Fibroblast of peridontal ligament (primary cell): Measurements from ENCODE around the gene ZNF521.

Experiments used
- DNase-seq: peaks from one replicate; pipeline ENCODE4 v3.0.0-alpha.2; 2010; ENCODE audit errors: extremely low read depth

Gene ZNF521

GRCh38 chr18:25351777-25352628, at the start of gene ZNF521:
Gene ZNF521, minus strand, starts transcription at chr18:25352166. Its CDS starts 1,220 bp downstream, at chr18:25350946.
- DNase-seq = peak; percentile 92

DNA sequence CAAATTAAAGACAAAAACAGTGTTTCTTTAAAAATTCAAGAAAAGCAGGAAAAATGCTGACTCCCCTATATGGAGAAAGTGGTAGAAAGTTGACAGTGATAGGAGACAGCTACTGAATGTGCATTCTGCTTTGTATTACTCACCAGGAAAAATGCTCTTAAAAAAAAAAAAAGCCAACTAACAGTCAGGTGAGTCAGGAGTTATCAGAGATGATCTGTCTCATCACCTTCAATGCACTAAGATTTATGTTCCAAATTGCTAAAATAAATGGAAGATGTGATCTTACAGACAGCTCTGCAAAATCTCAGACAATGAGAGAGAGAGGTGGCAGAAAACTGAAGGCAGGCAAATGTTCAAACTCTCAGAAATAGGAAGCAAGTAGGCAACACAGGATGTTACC, 47.6 kb upstream of the ZNF521 start:
- no peak for DNase-seq

- no peak for DNase-seq
Measured at GRCh38 chr18:25392192-25392591, 40.2 kb upstream of the ZNF521 start.

GRCh38 chr18:25373432-25374179, 21.6 kb upstream of the ZNF521 start:
- DNase-seq = no peak

DNA sequence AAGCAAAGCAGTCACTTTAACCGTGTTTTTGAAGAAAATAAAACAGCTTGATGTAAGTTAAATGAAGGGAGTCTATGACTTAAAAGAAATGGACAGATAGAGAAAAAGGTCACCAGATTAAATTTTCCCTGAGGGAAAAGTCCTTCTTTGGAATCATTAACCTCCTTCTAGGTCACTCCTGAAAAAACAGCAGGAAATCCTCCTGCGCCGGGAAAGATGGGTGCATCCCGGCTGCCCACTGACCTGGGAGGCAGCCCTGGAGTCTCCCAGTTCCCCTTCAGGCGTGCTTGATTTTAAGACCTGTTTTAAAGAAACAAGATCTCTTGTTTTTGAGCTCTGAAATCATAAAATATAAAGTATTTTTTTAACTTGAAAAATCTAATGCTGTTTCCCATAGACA, 18.4 kb upstream of the ZNF521 start:
- no peak for DNase-seq

- peak; percentile 14 for DNase-seq
Measured at GRCh38 chr18:25365242-25365641, 13.3 kb upstream of the ZNF521 start.

GRCh38 chr18:25364732-25365131, 12.8 kb upstream of the ZNF521 start:
- no peak for DNase-seq

DNA sequence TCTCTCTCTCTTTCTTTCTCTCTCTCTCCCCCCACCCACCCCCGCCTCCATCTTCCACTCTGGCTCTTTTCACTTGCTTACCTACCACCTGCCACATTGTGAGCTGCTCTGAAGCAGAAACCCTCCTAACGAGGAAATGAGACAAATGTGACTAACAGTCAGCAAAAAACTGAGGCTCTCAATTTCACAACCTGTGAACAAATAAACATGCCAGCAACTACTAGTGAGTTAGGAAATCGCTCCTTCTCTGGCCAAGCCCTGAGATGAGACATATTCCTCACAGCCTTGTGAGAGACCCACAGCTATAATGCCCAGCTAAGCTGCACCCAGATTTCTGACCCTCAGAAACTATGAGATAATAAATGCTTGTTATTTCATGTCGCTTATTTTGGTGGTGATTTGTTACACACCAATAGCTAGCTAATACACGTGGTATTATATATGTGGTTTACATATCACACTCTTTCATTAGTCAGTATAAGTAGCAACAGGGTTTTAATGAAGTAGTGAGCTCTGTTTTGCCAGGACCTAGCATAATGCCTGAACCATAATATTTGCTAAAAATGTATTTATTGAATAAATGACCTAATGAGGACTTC, 8.4 kb upstream of the ZNF521 start:
- peak; percentile 15 for DNase-seq

GRCh38 chr18:25353080-25353479, 1.1 kb upstream of the ZNF521 start:
- DNase-seq = no peak

DNA sequence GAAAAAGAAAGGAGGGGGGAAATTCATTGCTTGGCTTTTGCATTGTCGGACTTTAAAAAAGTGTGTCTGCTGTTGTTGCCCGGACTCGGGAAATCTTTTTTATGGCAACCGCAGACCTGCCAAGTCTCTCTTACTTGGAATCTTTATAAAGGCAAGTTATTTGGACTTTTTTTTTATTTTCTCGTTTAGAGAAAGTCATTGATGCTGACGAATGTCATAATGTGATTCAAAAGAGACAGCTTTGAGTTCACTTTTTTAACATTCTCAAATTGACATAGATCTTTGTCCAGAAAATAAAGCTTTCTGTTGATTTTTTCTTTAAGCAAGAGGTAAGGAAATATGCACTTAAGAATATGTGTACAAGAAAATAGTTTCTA, 651 bp upstream of the ZNF521 start:
- DNase-seq = no peak

- DNase-seq = no peak
Measured at GRCh38 chr18:25351280-25351775, 638 bp downstream of the ZNF521 start.

GRCh38 chr18:25350489-25351251, 1.3 kb downstream of the ZNF521 start:
- peak; percentile 57 for DNase-seq

DNA sequence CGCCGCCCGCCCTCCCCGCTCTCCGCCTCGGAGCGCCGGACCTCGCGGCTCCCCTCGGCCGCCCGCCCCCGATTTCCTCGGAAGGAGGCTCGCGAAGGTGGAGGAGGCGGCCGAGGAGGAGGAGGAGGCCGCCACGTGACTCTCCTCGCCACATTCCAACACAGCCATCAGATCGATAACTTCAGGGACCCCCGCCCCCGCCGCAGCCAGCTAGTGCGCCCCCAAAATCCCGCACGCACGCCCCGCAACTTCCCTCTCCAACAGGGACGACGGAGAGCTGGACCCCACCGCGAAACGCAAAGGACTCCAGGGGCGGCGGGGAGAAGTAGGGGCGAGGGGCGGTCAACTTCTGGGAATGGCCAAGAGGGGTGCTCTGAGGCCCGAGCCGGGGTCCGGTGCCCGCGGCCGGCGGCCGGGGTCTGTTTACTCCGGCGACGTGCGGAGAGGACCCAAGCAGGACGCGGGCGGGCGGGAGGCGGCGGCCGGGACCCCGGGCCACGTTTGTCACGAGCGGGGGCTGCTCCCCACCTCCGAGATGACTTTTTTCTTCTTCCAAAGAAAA, 2.0 kb downstream of the ZNF521 start:
- peak; percentile 20 for DNase-seq

GRCh38 chr18:25349131-25349925, 2.6 kb downstream of the ZNF521 start:
- DNase-seq = peak; percentile 65

DNA sequence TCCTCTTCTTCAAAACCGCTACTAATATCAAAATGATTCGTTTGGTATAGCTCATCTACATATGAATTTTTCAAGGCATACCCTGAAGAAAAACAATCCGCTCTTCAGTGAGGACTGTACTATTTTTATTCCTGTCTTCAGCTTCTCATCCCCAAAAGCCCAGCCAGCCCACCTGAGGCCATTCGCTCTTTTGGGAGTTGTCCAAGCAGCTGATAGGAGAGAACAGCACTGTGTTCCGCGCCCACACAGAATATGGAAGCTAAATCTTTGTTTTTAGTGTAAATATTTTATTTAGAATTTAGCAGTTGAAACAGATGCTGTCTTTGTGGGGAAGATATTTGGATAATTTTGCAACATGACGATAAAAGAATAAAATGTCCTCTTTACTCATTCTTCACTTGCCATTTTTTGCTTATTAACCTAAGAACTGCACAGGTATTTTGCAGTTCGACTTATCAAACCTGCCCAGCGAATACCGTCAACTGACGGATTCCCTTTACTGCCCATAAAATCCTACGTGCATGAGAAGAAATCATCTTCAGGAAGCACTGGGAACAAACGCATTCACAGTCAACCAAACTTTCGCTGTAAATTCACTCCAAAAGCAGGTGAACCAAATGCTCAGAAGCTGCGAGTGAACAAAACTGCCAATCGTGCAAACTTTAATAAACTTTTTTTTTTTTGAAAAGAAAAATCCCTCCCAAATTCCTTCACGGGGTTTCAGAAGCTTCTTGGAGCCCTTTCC, 3.4 kb downstream of the ZNF521 start:
- no peak for DNase-seq

DNA sequence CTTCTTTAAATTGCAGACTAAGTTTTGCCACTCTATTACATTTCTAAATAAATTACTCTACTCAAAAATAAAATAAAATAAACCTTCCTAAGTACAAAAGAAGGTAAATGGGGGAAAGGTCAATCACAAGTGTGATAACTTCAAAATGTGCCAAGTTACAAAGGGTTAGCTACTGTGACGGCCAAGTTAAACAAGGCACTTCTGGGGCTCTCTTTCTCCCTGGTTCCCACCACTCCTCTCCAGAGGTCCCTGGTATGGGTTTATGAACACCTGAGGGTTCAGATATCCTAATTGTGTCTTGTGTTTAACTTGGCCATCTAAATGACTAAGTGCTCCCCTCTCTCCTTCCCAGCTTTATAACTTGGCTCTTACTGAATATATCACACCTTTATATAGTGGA, 5.4 kb downstream of the ZNF521 start:
- no peak for DNase-seq

GRCh38 chr18:25345081-25345866, 6.7 kb downstream of the ZNF521 start:
- DNase-seq = peak; percentile 84

- no peak for DNase-seq
Measured at GRCh38 chr18:25341831-25342230, 10.1 kb downstream of the ZNF521 start.

DNA sequence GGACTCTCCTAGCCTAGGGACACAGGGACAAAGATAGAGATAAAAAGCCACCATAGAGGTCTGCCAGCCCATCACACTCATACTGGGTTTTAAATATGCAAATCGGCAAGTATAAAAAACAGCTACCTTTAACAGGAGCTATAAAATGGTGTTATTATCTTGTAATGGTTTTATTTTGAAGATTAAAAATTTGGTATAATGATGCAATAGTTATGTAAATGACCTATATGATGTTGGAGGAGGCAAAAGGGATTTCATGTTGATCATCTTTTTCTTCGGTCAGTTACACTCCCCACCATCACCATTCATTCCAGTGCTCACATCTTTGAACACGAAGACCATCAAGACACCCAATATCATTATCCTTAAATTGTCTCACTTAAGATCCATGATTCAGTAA, 11.2 kb downstream of the ZNF521 start:
- no peak for DNase-seq
